H1 (cell line): Measurements from ENCODE around the gene TMPRSS9. TPM values are rescaled to one million over a fixed set of nuclear protein-coding genes. Genes with fewer than 3 reads are reported as not detected.

Experiments
- CTCF ChIA-PET: fragments of 300-600 bp; sonication (Branson Sonifier 250); formaldehyde crosslinking; loops from one replicate; lab custom pipeline; 2021; ENCODE audit not compliant: partially characterized antibody; lab: Charles Lee
- POLR2A ChIA-PET: fragments of 300-600 bp; sonication (Branson Sonifier 250); formaldehyde crosslinking; loops from one replicate; lab custom pipeline; 2021; ENCODE audit warnings: inconsistent platforms; ENCODE audit not compliant: partially characterized antibody; lab: Charles Lee
- DNase-seq, 2 experiments: peaks; one replicate each; pipeline versions ENCODE4 v3.0.0 to v3.0.0-alpha.2; 2010 to 2022; ENCODE audit warnings: low spot score in 2 of 2, low read depth in 1 of 2, mixed read lengths in 1 of 2
- FAIRE-seq: peaks from 2 replicates; lab custom pipeline; 2011; peaks lifted over from hg19 to GRCh38; lab: Jason Lieb, UNC
- H2AFZ ChIP-seq: 2 replicates; pipeline ENCODE4 v1.8.1; 2012; ENCODE audit warnings: low read length, inconsistent platforms
- H2AK5ac ChIP-seq: 2 replicates; pipeline ENCODE4 v1.6.1; 2013; ENCODE audit warnings: low read depth, low read length
- H2BK120ac ChIP-seq: replicated peaks from 2 replicates; pipeline ENCODE3; 2013; ENCODE audit warnings: low read depth, low read length, inconsistent platforms
- H2BK12ac ChIP-seq: 2 replicates; pipeline ENCODE4 v1.6.1; 2013; ENCODE audit warnings: low read depth, low read length
- H2BK15ac ChIP-seq: 2 replicates; pipeline ENCODE4 v1.6.1; 2013; ENCODE audit warnings: low read length
- H2BK20ac ChIP-seq: 2 replicates; pipeline ENCODE4 v1.6.1; 2013; ENCODE audit warnings: low read length
- H2BK5ac ChIP-seq: 2 replicates; pipeline ENCODE4 v1.6.1; 2013; ENCODE audit warnings: low read depth, low read length
- H3K14ac ChIP-seq: 2 replicates; pipeline ENCODE4 v1.6.1; 2013; ENCODE audit warnings: inconsistent platforms; ENCODE audit not compliant: insufficient read length
- H3K18ac ChIP-seq: 2 replicates; pipeline ENCODE4 v1.6.1; 2013; ENCODE audit warnings: low read length; ENCODE audit errors: extremely low read depth
- H3K23ac ChIP-seq: 2 replicates; pipeline ENCODE4 v1.6.1; 2013; ENCODE audit warnings: inconsistent platforms; ENCODE audit not compliant: insufficient read length
- H3K23me2 ChIP-seq: 2 replicates; pipeline ENCODE4 v1.6.1; 2013; ENCODE audit warnings: low read depth, low read length
- H3K27ac ChIP-seq: 2 replicates; pipeline ENCODE4 v1.6.1; 2011; ENCODE audit warnings: low read depth, low read length, inconsistent platforms
- H3K27me3 ChIP-seq, 4 experiments: replicated peaks in 1 of 4; 1 replicate in 1 of 4; 2 replicates in 3 of 4; pipeline versions ENCODE4 v1.6.1 to v1.8.1; 2011 to 2013; ENCODE audit warnings: low read length in 3 of 4, mild to moderate bottlenecking in 3 of 4, inconsistent platforms in 2 of 4, mixed read lengths in 2 of 4, moderate library complexity in 1 of 4; ENCODE audit not compliant: control insufficient read depth in 3 of 4, insufficient read depth in 3 of 4; ENCODE audit errors: extremely low read depth in 1 of 4
- H3K36me3 ChIP-seq, 4 experiments: 2 replicates each; pipeline versions ENCODE4 v1.6.1 to v1.8.1; 2011 to 2013; ENCODE audit warnings: mild to moderate bottlenecking in 4 of 4, low read length in 3 of 4, moderate library complexity in 2 of 4, control low read depth in 1 of 4, inconsistent platforms in 1 of 4; ENCODE audit not compliant: insufficient read depth in 4 of 4, control insufficient read depth in 2 of 4
- H3K4ac ChIP-seq: replicated peaks from 2 replicates; pipeline ENCODE3; 2013; ENCODE audit warnings: low read length, low read depth, mixed read lengths, inconsistent platforms; ENCODE audit not compliant: insufficient read length
- H3K4me1 ChIP-seq, 4 experiments: replicated peaks in 1 of 4; 1 replicate in 1 of 4; 2 replicates in 3 of 4; pipeline versions ENCODE4 v1.6.1 to v1.8.1; 2011 to 2013; ENCODE audit warnings: low read length in 3 of 4, inconsistent platforms in 2 of 4, mixed read lengths in 1 of 4; ENCODE audit not compliant: insufficient read depth in 4 of 4, control insufficient read depth in 3 of 4
- H3K4me2 ChIP-seq, 2 experiments: 2 replicates each; pipeline versions ENCODE4 v1.6.1 to v1.8.1; 2011 to 2013; ENCODE audit warnings: low read depth in 2 of 2, low read length in 2 of 2, control low read depth in 1 of 2, inconsistent platforms in 1 of 2, mild to moderate bottlenecking in 1 of 2; ENCODE audit not compliant: insufficient read depth in 1 of 2
- H3K4me3 ChIP-seq, 4 experiments: fragments of 200-600, 300-600 bp in 1 of 4; sonication (generic), shearing (Covaris generic), sonication (Bioruptor Twin) in 1 of 4; 2 replicates each; pipeline versions ENCODE4 v1.5.1 to v1.8.1; 2011 to 2016; ENCODE audit warnings: low read length in 4 of 4, low read depth in 3 of 4, control low read depth in 2 of 4, inconsistent platforms in 2 of 4, mild to moderate bottlenecking in 2 of 4, mixed read lengths in 1 of 4, moderate library complexity in 1 of 4; ENCODE audit not compliant: insufficient read depth in 2 of 4; ENCODE audit errors: extremely low read depth in 1 of 4
- H3K56ac ChIP-seq: replicated peaks from 2 replicates; pipeline ENCODE3; 2013; ENCODE audit warnings: low read depth, mild to moderate bottlenecking, mixed read lengths, low read length, inconsistent platforms; ENCODE audit not compliant: insufficient read length
- H3K79me1 ChIP-seq: 2 replicates; pipeline ENCODE4 v1.6.1; 2013; ENCODE audit warnings: low read depth, low read length, control low read depth
- H3K79me2 ChIP-seq, 2 experiments: 2 replicates each; pipeline versions ENCODE4 v1.6.1 to v1.8.1; 2012 to 2013; ENCODE audit warnings: low read length in 2 of 2, mild to moderate bottlenecking in 2 of 2, inconsistent platforms in 1 of 2; ENCODE audit not compliant: insufficient read depth in 2 of 2, control insufficient read depth in 1 of 2
- H3K9ac ChIP-seq, 4 experiments: replicated peaks in 1 of 4; 1 replicate in 1 of 4; 2 replicates in 3 of 4; pipeline versions ENCODE4 v1.6.1 to v1.8.1; 2011 to 2013; ENCODE audit warnings: low read depth in 3 of 4, low read length in 3 of 4, control low read depth in 2 of 4, mild to moderate bottlenecking in 2 of 4, moderate library complexity in 2 of 4, inconsistent platforms in 1 of 4; ENCODE audit errors: extremely low read depth in 1 of 4
- H3K9me3 ChIP-seq, 2 experiments: 2 replicates each; pipeline versions ENCODE4 v1.6.1 to v1.8.1; 2012 to 2013; ENCODE audit warnings: mild to moderate bottlenecking in 2 of 2, moderate library complexity in 2 of 2, control low read depth in 1 of 2, inconsistent platforms in 1 of 2, low read depth in 1 of 2, low read length in 1 of 2, mixed read lengths in 1 of 2; ENCODE audit not compliant: insufficient read depth in 2 of 2
- H4K20me1 ChIP-seq, 2 experiments: replicated peaks in 1 of 2; 2 replicates each; pipeline versions ENCODE3 to v1.8.1; 2011 to 2013; ENCODE audit warnings: inconsistent platforms in 2 of 2, low read length in 2 of 2, mild to moderate bottlenecking in 1 of 2; ENCODE audit not compliant: insufficient read depth in 2 of 2, control insufficient read depth in 1 of 2
- H4K5ac ChIP-seq: 2 replicates; pipeline ENCODE4 v1.6.1; 2013; ENCODE audit warnings: low read length, low read depth, mixed read lengths, inconsistent platforms; ENCODE audit not compliant: insufficient read length
- H4K8ac ChIP-seq: 2 replicates; pipeline ENCODE4 v1.8.0; 2013; ENCODE audit warnings: mild to moderate bottlenecking, moderate library complexity, low read length, inconsistent platforms; ENCODE audit not compliant: insufficient read depth; ENCODE audit errors: extremely low read depth
- H4K91ac ChIP-seq: replicated peaks from 2 replicates; pipeline ENCODE3; 2013; ENCODE audit warnings: low read length, mixed read lengths, inconsistent platforms; ENCODE audit not compliant: insufficient read length
- ATF3 ChIP-seq: IDR thresholded peaks from 2 replicates; pipeline ENCODE4 v1.6.1; 2011; ENCODE audit warnings: low read depth, mild to moderate bottlenecking, low read length; ENCODE audit not compliant: insufficient read depth
- EGR1 ChIP-seq: IDR thresholded peaks from 2 replicates; pipeline ENCODE4 v1.6.1; 2011; ENCODE audit warnings: low read depth, low read length, borderline replicate concordance
- EZH2 ChIP-seq: fragments of 200-600 bp; sonication (generic); IDR thresholded peaks from 2 replicates; pipeline ENCODE4 v1.7.1; 2012; ENCODE audit warnings: low read depth, mild to moderate bottlenecking, moderate library complexity, low read length, inconsistent platforms; ENCODE audit not compliant: severe bottlenecking
- JUND ChIP-seq: IDR thresholded peaks from 2 replicates; pipeline ENCODE4 v1.6.1; 2011; ENCODE audit warnings: mild to moderate bottlenecking, improper control_type of control experiment, low read length
- MAX ChIP-seq: IDR thresholded peaks from 2 replicates; pipeline ENCODE4 v1.6.1; 2012; ENCODE audit warnings: inconsistent platforms
- PHF8 ChIP-seq: fragments of 200-600 bp; sonication (generic); conservative IDR thresholded peaks from 2 replicates; pipeline ENCODE4 v1.7.1; 2012; ENCODE audit warnings: low read depth, mild to moderate bottlenecking, inconsistent platforms, low read length, moderate library complexity
- RXRA ChIP-seq: IDR thresholded peaks from 2 replicates; pipeline ENCODE4 v1.6.1; 2011; ENCODE audit warnings: low read depth, mild to moderate bottlenecking, low read length, moderate library complexity; ENCODE audit not compliant: insufficient read depth
- SIRT6 ChIP-seq: IDR thresholded peaks from one replicate; pipeline ENCODE4 v1.7.1; 2012; ENCODE audit warnings: low read length, inconsistent platforms
- SIX5 ChIP-seq: IDR thresholded peaks from 2 replicates; pipeline ENCODE4 v1.6.1; 2011; ENCODE audit warnings: mild to moderate bottlenecking, low read depth, low read length
- SP2 ChIP-seq: IDR thresholded peaks from 2 replicates; pipeline ENCODE4 v1.6.1; 2012; ENCODE audit warnings: mild to moderate bottlenecking, low read length, inconsistent platforms
- SP4 ChIP-seq: IDR thresholded peaks from 2 replicates; pipeline ENCODE4 v1.6.1; 2012; ENCODE audit warnings: low read length, inconsistent platforms
- TAF7 ChIP-seq: optimal IDR thresholded peaks from 2 replicates; pipeline ENCODE3; 2011; ENCODE audit warnings: low read depth, mild to moderate bottlenecking, inconsistent platforms, low read length, moderate library complexity, borderline replicate concordance
- TEAD4 ChIP-seq: IDR thresholded peaks from 2 replicates; pipeline ENCODE4 v1.6.1; 2012; ENCODE audit warnings: low read depth, low read length, inconsistent platforms, mixed read lengths
- WGBS, 2 experiments: shearing (Covaris generic) in 1 of 2; methylation state at CpG; one replicate each; pipeline versions ENCODE4 v1.1.6 to v1.1.7; 2013 to 2015; ENCODE audit warnings: low lambda C conversion rate in 2 of 2, mixed read lengths in 2 of 2, inconsistent platforms in 1 of 2, low coverage in 1 of 2, missing lambda C conversion rate in 1 of 2; ENCODE audit not compliant: insufficient replicate concordance in 2 of 2, insufficient coverage in 1 of 2, insufficient read length in 1 of 2; ENCODE audit errors: extremely low coverage in 1 of 2, missing lambda C conversion rate in 1 of 2; 5-methylcytosine and 5-hydroxymethylcytosine counted together
- polyA plus RNA-seq, 7 experiments: library from polyadenylated mRNA; depleted of rRNA in 3 of 7; stranded (reverse) in 5 of 7; unstranded in 2 of 7; fragments of >200 nt in 5 of 7; fragments of 200-250 nt in 2 of 7; gene quantifications; 1 replicate in 5 of 7; 2 replicates in 1 of 7; 4 replicates in 1 of 7; pipeline versions ENCODE4 v1.2.1 to v1.2.3, GENCODE V29; 2011 to 2013; ENCODE audit warnings: missing spikeins in 2 of 7, mixed read lengths in 2 of 7
- total RNA-seq: library from RNA; stranded (reverse); fragmentation: NEBNext Ultra II Directional; extraction: Animal tissue kit (Norgen Biotek cat#: 25700); gene quantifications from 2 replicates; pipeline ENCODE4 v1.2.1, GENCODE V29; 2021

The TMPRSS9 gene
- total and polyA plus RNA-seq, 2 of the 8 experiments (the other 6 are each of a cell fraction or from before 2014, with no cell fraction given) = 0.15 to 0.19 TPM

GRCh38 chr19:2360833-2361232 lies 768 bp downstream of the TMPRSS9 start:
- Histone ChIP-seq H2AFZ (no peak overlapping the region), H3K23me2 (peaks cover 29% of the 10 kb centered on the region), H3K27ac (no peak overlapping the region), H3K56ac (no peak overlapping the region), H3K9me3 (no peaks in the 10 kb centered on the region), H4K91ac (no peak overlapping the region), H4K8ac (no peak overlapping the region), H3K4me3 (no peak overlapping the region), H3K4me2 (0 out of 4 replicates have a peak overlapping the region, but pooled peaks of 1 of the 2 experiments have one; percentile 42), H2BK120ac (no peak overlapping the region), H4K20me1 (peaks cover 0 to 14% of the 10 kb centered on the region in 2 experiments), H2AK5ac (peak overlapping the region; percentile 93), H3K27me3 (peaks cover 0 to 8% (median 3%) of the 10 kb centered on the region in 4 experiments; a peak in 5 of 7 replicates), H3K79me2 (no peaks in the 10 kb centered on the region), H3K4me1 (peaks cover 0 to 4% (median 0%) of the 10 kb centered on the region in 4 experiments; a peak in 1 of 7 replicates), H2BK12ac (peak overlapping the region; percentile 80; the same call in 1 of the 2 replicates), H4K5ac (no peak overlapping the region), H3K79me1 (no peaks in the 10 kb centered on the region), H3K4ac (no peak overlapping the region), H2BK5ac (peak overlapping the region; percentile 44; the same call in 1 of the 2 replicates), H3K36me3 (no peaks in the 10 kb centered on the region), H3K14ac (no peak overlapping the region), H3K23ac (no peak overlapping the region), H2BK20ac (0 out of 2 replicates have a peak overlapping the region, but pooled peaks have one; percentile 86), H2BK15ac (no peak overlapping the region), H3K9ac (no peak overlapping the region), H3K18ac (no peak overlapping the region; the same call in 1 of the 2 replicates)
- ChIA-PET POLR2A (no interaction called here), CTCF (interaction anchor here (1.2 kb wide), 1 partner anchor 64 kb away, joined by 4 read pairs; no protein-coding TSS in a partner anchor)
- DNase-seq = no peak
- 88% methylated on average over 6 of the region's 11 CpGs; no CpG with 5 or more reads in 1 of the 2 experiments for WGBS, 2 experiments
- no peak for FAIRE-seq
- TF ChIP-seq SP4 (no peak), SP2 (no peak), TEAD4 (no peak), RXRA (no peak), EZH2 (no peak), MAX (no peak), ATF3 (no peak), SIX5 (no peak), PHF8 (no peak), EGR1 (no peak), JUND (no peak), SIRT6 (no peak), TAF7 (no peak)
